Ovary (tissue), 3 donors: ENCODE results near the gene RUNX2.

Experiments used
- EP300 ChIP-seq: sonication (generic); formaldehyde crosslinking; IDR thresholded peaks from one replicate; pipeline ENCODE4 v1.6.1; 2017; ENCODE audit warnings: antibody characterized with exemption
- POLR2A ChIP-seq: fragments of 450-650 bp; IDR thresholded peaks from one replicate; pipeline ENCODE4 v1.6.1; 2017; ENCODE audit warnings: antibody characterized with exemption, mild to moderate bottlenecking, moderate library complexity
- TF ChIP-seq, protein P1 (sequence below), 3 donors: fragments of 450-650 bp in 2 of 3; fragments of 200-600 bp in 1 of 3; IDR thresholded peaks; one replicate each; pipeline versions ENCODE4 v1.5.1 to v1.8.0; 2016 to 2022; ENCODE audit warnings: antibody characterized with exemption in 3 of 3, mild to moderate bottlenecking in 1 of 3
- donor health status: DM: no; HTN: no; CAD: no.

GRCh38 chr6:45569210-45569945 is 241.2 kb downstream of the RUNX2 start:
- TF ChIP-seq POLR2A (no peak), EP300 (no peak)
- TF ChIP-seq, protein P1, sequence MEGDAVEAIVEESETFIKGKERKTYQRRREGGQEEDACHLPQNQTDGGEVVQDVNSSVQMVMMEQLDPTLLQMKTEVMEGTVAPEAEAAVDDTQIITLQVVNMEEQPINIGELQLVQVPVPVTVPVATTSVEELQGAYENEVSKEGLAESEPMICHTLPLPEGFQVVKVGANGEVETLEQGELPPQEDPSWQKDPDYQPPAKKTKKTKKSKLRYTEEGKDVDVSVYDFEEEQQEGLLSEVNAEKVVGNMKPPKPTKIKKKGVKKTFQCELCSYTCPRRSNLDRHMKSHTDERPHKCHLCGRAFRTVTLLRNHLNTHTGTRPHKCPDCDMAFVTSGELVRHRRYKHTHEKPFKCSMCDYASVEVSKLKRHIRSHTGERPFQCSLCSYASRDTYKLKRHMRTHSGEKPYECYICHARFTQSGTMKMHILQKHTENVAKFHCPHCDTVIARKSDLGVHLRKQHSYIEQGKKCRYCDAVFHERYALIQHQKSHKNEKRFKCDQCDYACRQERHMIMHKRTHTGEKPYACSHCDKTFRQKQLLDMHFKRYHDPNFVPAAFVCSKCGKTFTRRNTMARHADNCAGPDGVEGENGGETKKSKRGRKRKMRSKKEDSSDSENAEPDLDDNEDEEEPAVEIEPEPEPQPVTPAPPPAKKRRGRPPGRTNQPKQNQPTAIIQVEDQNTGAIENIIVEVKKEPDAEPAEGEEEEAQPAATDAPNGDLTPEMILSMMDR (IDR thresholded peaks at IDR 0.05) = no peak
